GM12891 (cell line): ENCODE data around the gene LYRM4.

Source experiments
- PAX5 ChIP-seq: IDR thresholded peaks from 2 replicates; pipeline ENCODE4 v1.6.1; 2011; ENCODE audit warnings: low read length, moderate library complexity, mild to moderate bottlenecking; ENCODE audit not compliant: insufficient read depth, severe bottlenecking
- POLR2A ChIP-seq: IDR thresholded peaks from 2 replicates; pipeline ENCODE4 v1.6.1; 2011; ENCODE audit warnings: low read depth, low read length, control low read depth
- POLR2AphosphoS5 ChIP-seq: IDR thresholded peaks from 2 replicates; pipeline ENCODE4 v1.6.1; 2011; ENCODE audit warnings: low read depth, low read length, control low read depth
- POU2F2 ChIP-seq: IDR thresholded peaks from 2 replicates; pipeline ENCODE4 v1.6.1; 2011; ENCODE audit warnings: low read depth, mild to moderate bottlenecking, control low read depth, low read length, moderate library complexity
- SPI1 ChIP-seq: IDR thresholded peaks from 2 replicates; pipeline ENCODE4 v1.6.1; 2011; ENCODE audit warnings: low read depth, low read length, control low read depth
- TAF1 ChIP-seq: IDR thresholded peaks from 2 replicates; pipeline ENCODE4 v1.6.1; 2011; ENCODE audit warnings: low read depth, low read length, control low read depth

GRCh38 chr6:5294392-5295211 is 33.9 kb upstream of the LYRM4 start:
- TF ChIP-seq POLR2AphosphoS5, result no peak
- no peak for TF ChIP-seq POLR2A
- TF ChIP-seq TAF1, result no peak
- no peak for TF ChIP-seq PAX5
- TF ChIP-seq SPI1, result peak; percentile 59
- no peak for TF ChIP-seq POU2F2
